Panc1 (cell line): ENCODE measurements around the gene WDR11. TPM values are rescaled to one million over a fixed set of nuclear protein-coding genes. Genes with fewer than 3 reads are reported as not detected.
A peak's percentile ranks its signal among the peaks of the same experiment; 100 is the strongest.

Experiments used
- ATAC-seq: fragments of 200-7000 bp; cut with Tn5 transposase; 2 replicates; pipeline ENCODE4 v1.9.1; 2020; ENCODE audit warnings: mild to moderate bottlenecking, moderate library complexity
- BruUV-seq: library from RNA; stranded (reverse); fragments of 400-500 nt; replicated peaks from 2 replicates; lab custom pipeline; 2021; lab: Mats Ljungman, UMichigan
- CTCF ChIA-PET: fragments of 300-600 bp; sonication (Branson Sonifier 250); formaldehyde crosslinking; loops from one replicate; lab custom pipeline; 2022; ENCODE audit warnings: antibody characterized with exemption; lab: Charles Lee
- POLR2A ChIA-PET: fragments of 300-600 bp; sonication (Branson Sonifier 250); formaldehyde crosslinking; loops from one replicate; lab custom pipeline; 2022; ENCODE audit warnings: antibody characterized with exemption; lab: Charles Lee
- DNase-seq: peaks from one replicate; pipeline ENCODE4 v3.0.0-alpha.2; 2010; ENCODE audit warnings: low read depth, low spot score
- H3K27ac ChIP-seq: 2 replicates; pipeline ENCODE4 v1.5.1; 2011; ENCODE audit warnings: mild to moderate bottlenecking, low read length, inconsistent platforms
- H3K27me3 ChIP-seq: fragments of 200-500 bp; sonication (Bioruptor generic); 2 replicates; pipeline ENCODE4 v1.6.0; 2014; ENCODE audit warnings: low read length, inconsistent platforms; ENCODE audit not compliant: control insufficient read depth, insufficient read depth
- H3K36me3 ChIP-seq: fragments of 200-500 bp; sonication (Bioruptor generic); 2 replicates; pipeline ENCODE4 v1.5.1; 2014; ENCODE audit warnings: inconsistent platforms, mild to moderate bottlenecking, low read length, moderate library complexity; ENCODE audit not compliant: control insufficient read depth, insufficient read depth
- H3K4me1 ChIP-seq: 2 replicates; pipeline ENCODE4 v1.5.1; 2011; ENCODE audit warnings: inconsistent platforms, mild to moderate bottlenecking, low read length, moderate library complexity; ENCODE audit not compliant: control insufficient read depth, insufficient read depth
- H3K4me3 ChIP-seq, 2 experiments: 2 replicates each; pipeline ENCODE4 v1.5.1; 2011 to 2012; ENCODE audit warnings: low read depth in 2 of 2, low read length in 2 of 2, mild to moderate bottlenecking in 2 of 2, inconsistent platforms in 1 of 2, moderate library complexity in 1 of 2
- H3K9me3 ChIP-seq: fragments of 200-500 bp; sonication (Bioruptor generic); 2 replicates; pipeline ENCODE4 v1.5.1; 2014; ENCODE audit warnings: low read depth, mild to moderate bottlenecking, inconsistent platforms, low read length, moderate library complexity; ENCODE audit not compliant: control insufficient read depth, insufficient read depth
- CTCF ChIP-seq: fragments of 450-650 bp; IDR thresholded peaks from 2 replicates; pipeline ENCODE4 v1.5.1; 2017; ENCODE audit warnings: mild to moderate bottlenecking
- POLR2AphosphoS5 ChIP-seq: IDR thresholded peaks from 2 replicates; pipeline ENCODE4 v1.6.1; 2012; ENCODE audit warnings: mild to moderate bottlenecking, low read depth, low read length, moderate library complexity
- REST ChIP-seq, 2 experiments: IDR thresholded peaks; 2 replicates each; pipeline ENCODE4 v1.6.1; 2011 to 2012; ENCODE audit warnings: low read depth in 2 of 2, control low read depth in 1 of 2, low read length in 1 of 2, mild to moderate bottlenecking in 1 of 2, moderate library complexity in 1 of 2; ENCODE audit not compliant: insufficient read depth in 1 of 2
- SIN3A ChIP-seq: IDR thresholded peaks from 2 replicates; pipeline ENCODE4 v1.6.1; 2012; ENCODE audit warnings: low read depth, mild to moderate bottlenecking, low read length, moderate library complexity, borderline replicate concordance; ENCODE audit not compliant: insufficient read depth
- TCF7L2 ChIP-seq: IDR thresholded peaks from 2 replicates; pipeline ENCODE4 v1.6.1; 2011; ENCODE audit warnings: mild to moderate bottlenecking, low read depth, low read length, inconsistent platforms
- in situ Hi-C: cut with HindIII; loops from 2 replicates; pipeline ENCODE4 v1.10.0; 2016; ENCODE audit warnings: low sequenced_read_pairs, low pct_unique_long_range_greater_than_20kb
- intact Hi-C: fragments of 100-400 bp; cut with micrococcal nuclease; formaldehyde crosslinking; loops from one replicate; pipeline ENCODE4 v1.10.0; 2022; ENCODE audit not compliant: unreplicated experiment
- total RNA-seq: library from RNA; stranded (reverse); gene quantifications from one replicate; pipeline ENCODE4 v1.2.1, GENCODE V29; 2021; ENCODE audit not compliant: unreplicated experiment

The WDR11 gene
- total RNA-seq, 1 experiment from 2014 or later = 59.3 TPM

- H3K27me3 ChIP-seq = peaks cover 17% of the 10 kb centered on the region
- ChIA-PET CTCF (interaction anchor here (0.6 kb wide), 1 partner anchor 11 kb away, joined by 3 read pairs; no protein-coding TSS in a partner anchor), POLR2A (no interaction called here)
- H3K4me1 ChIP-seq = no peaks in the 10 kb centered on the region
- in situ Hi-C loops = no loop called here
- no peak overlapping the region for H3K27ac ChIP-seq
- no peak overlapping the region for H3K4me3 ChIP-seq
- H3K9me3 ChIP-seq = no peaks in the 10 kb centered on the region
- BruUV-seq = no TSS peak
- no peak for ATAC-seq
- no peaks in the 10 kb centered on the region for H3K36me3 ChIP-seq
- intact Hi-C loops = no loop called here
- TF ChIP-seq CTCF (peak; percentile 19; the same call in 1 of the 2 replicates), TCF7L2 (no peak)
- no peak for DNase-seq
These were observed 45.9 kb upstream of the WDR11 start for GRCh38 chr10:120805014-120805812.

- in situ Hi-C loops = no loop called here
- DNase-seq = no peak
- Histone ChIP-seq H3K9me3 (no peaks in the 10 kb centered on the region), H3K27me3 (peaks cover 16% of the 10 kb centered on the region), H3K4me3 (no peak overlapping the region), H3K27ac (no peak overlapping the region), H3K36me3 (no peaks in the 10 kb centered on the region), H3K4me1 (no peaks in the 10 kb centered on the region)
- no TSS peak for BruUV-seq
- ChIA-PET CTCF (no interaction called here), POLR2A (no interaction called here)
- TF ChIP-seq POLR2AphosphoS5 (no peak), TCF7L2 (no peak), SIN3A (no peak), CTCF (no peak), REST (IDR thresholded peaks at IDR 0.05; ENCODE audit: insufficient read depth in 1 of 2, low read depth in 2 of 2, low read length in 1 of 2) (no peak)
- intact Hi-C loops = no loop called here
- no peak for ATAC-seq
These were observed 45.1 kb upstream of the WDR11 start for GRCh38 chr10:120806081-120806480.
